ENCODE data around the gene KLK3.

KLK3 gene

GRCh38 chr19:50873056-50873455, 18.3 kb downstream of the KLK3 start, which contains the start of gene KLK2:
Gene KLK2 (plus strand): TSS chr19:50873439. CDS start chr19:50873474, 35 bp downstream.
- DNase-seq (ENCODE audit: low spot score), result no peak
- TF ChIP-seq CTCF (IDR thresholded peaks at IDR 0.05; ENCODE audit: extremely low read depth, insufficient read depth, missing control alignments), result no peak
- in situ Hi-C loops (cut with MboI; ENCODE audit: low pct_unique_long_range_greater_than_20kb, low sequenced_read_pairs, unreplicated experiment), result no loop called here

GRCh38 chr19:50874211-50874610, 19.5 kb downstream of the KLK3 start:
- TF ChIP-seq CTCF (IDR thresholded peaks at IDR 0.05; ENCODE audit: extremely low read depth, insufficient read depth, missing control alignments), result no peak
- DNase-seq (ENCODE audit: low spot score), result no peak
- in situ Hi-C loops (cut with MboI; ENCODE audit: low pct_unique_long_range_greater_than_20kb, low sequenced_read_pairs, unreplicated experiment), result no loop called here

- peak; percentile 67 for DNase-seq (ENCODE audit: low spot score)
- in situ Hi-C loops (cut with MboI; ENCODE audit: low pct_unique_long_range_greater_than_20kb, low sequenced_read_pairs, unreplicated experiment), result no loop called here
- no peak for TF ChIP-seq CTCF (IDR thresholded peaks at IDR 0.05; ENCODE audit: extremely low read depth, insufficient read depth, missing control alignments)
Observed at GRCh38 chr19:50875795-50876422, 21.2 kb downstream of the KLK3 start.

- in situ Hi-C loops (cut with MboI; ENCODE audit: low pct_unique_long_range_greater_than_20kb, low sequenced_read_pairs, unreplicated experiment), result no loop called here
- TF ChIP-seq CTCF (IDR thresholded peaks at IDR 0.05; ENCODE audit: extremely low read depth, insufficient read depth, missing control alignments), result no peak
- no peak for DNase-seq (ENCODE audit: low spot score)
Observed at GRCh38 chr19:50876456-50876855, 21.7 kb downstream of the KLK3 start.

GRCh38 chr19:50877338-50877737, 22.6 kb downstream of the KLK3 start:
- peak; percentile 0 for TF ChIP-seq CTCF (IDR thresholded peaks at IDR 0.05; ENCODE audit: extremely low read depth, insufficient read depth, missing control alignments)
- in situ Hi-C loops (cut with MboI; ENCODE audit: low pct_unique_long_range_greater_than_20kb, low sequenced_read_pairs, unreplicated experiment), result no loop called here
- DNase-seq (ENCODE audit: low spot score), result no peak

- in situ Hi-C loops (cut with MboI; ENCODE audit: low pct_unique_long_range_greater_than_20kb, low sequenced_read_pairs, unreplicated experiment), result no loop called here
- no peak for TF ChIP-seq CTCF (IDR thresholded peaks at IDR 0.05; ENCODE audit: extremely low read depth, insufficient read depth, missing control alignments)
- no peak for DNase-seq (ENCODE audit: low spot score)
Observed at GRCh38 chr19:50878851-50879250, 24.1 kb downstream of the KLK3 start.
